GM19463 (cell line): ENCODE data around the gene NUAK1.

Source experiments
- ATAC-seq: cut with Tn5 transposase; IDR thresholded peaks from one replicate; pipeline ENCODE4 v1.9.1; 2021; ENCODE audit warnings: mild to moderate bottlenecking, moderate library complexity; ENCODE audit not compliant: unreplicated experiment

NUAK1 gene

GRCh38 chr12:106132175-106133135 lies 6.3 kb downstream of the NUAK1 start:
- no peak for ATAC-seq

DNA sequence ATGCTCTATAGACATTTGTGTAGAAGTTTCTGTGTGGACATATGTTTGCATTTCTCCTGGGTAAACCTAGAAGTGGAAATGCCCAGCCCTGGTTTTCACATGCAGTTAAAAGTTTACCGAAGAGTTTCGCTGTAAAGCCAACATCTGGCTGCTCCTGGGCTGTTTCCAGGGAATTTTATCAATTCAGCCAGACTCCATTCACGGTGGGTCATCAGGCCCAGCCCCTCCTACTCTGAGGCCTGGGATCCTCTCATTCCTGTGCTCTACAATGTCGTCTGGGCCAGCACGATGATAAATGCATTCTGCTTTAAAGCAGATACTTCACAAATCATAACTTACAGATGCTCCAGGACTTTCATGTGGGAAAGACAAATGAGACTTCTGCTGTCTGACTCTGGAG lies 7.1 kb downstream of the NUAK1 start:
- ATAC-seq, result no peak

DNA sequence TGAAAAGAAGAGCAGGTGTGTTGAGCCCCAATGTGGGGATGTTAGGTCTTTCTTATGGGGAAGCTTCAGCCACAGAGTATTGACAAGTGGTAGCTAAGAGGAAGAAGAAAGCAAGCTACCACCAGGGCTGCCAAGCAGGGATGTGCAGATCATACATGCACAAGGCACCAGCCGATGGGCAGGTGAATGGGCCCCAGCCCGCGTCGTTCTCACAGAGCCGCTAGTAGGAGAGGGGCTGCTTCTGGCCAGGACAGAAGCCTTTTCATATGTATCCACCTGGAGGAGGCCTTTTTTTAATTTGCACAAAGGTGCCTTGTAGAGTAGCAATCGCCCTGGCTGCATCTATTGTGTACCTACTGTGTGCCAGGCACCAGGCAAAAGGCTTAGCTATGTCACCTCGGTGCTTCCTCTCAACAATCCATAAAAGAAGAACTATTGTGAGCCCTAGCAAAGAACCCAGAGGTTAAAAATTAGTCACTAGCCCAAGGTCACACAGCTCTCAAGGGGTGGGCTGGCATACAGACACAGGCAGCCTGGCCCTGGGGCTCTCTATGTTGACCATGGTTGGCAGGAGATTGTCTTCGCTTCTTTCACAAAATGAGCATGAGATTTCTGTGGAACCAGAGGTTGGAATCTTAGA lies 8.2 kb downstream of the NUAK1 start:
- ATAC-seq, result no peak

GRCh38 chr12:106128585-106129328 lies 10.0 kb downstream of the NUAK1 start:
- ATAC-seq, result no peak

GRCh38 chr12:106127338-106128126 lies 11.2 kb downstream of the NUAK1 start:
- no peak for ATAC-seq

GRCh38 chr12:106126441-106127337 lies 12.1 kb downstream of the NUAK1 start:
- no peak for ATAC-seq

DNA sequence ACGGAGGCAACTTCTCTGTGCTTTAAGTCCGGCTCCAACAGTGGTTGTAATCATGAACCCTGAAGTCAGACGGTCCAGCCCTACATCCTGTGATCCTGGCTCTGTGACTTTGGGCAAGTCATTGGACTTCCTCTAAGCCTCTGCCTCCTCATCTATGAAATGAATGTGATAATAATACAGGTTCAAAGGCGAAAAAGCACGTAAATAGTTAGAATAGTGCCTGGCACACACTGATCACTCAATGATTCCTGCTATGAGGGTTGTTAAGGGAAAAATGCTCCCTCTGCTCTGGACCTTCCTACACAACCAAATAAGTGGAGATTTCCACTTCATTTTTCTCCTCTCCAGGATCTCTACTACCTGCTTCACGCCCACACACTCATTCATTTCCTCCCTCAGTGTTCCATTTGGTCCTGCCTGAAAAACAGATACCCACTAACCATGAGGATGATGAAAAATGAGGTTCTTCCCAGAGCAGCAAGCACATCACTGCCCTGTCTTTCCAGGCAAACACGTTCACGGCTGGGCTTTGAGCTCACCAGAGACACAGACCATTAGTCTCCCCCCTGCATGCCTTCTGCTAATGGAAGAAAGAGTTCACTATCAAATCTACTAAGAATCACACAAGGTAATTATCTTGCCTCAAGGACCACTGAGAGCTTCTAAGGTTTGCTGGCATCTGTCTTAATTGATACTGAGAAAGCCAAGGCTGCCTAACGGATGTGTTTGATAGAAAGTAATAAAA lies 13.2 kb downstream of the NUAK1 start:
- no peak for ATAC-seq

DNA sequence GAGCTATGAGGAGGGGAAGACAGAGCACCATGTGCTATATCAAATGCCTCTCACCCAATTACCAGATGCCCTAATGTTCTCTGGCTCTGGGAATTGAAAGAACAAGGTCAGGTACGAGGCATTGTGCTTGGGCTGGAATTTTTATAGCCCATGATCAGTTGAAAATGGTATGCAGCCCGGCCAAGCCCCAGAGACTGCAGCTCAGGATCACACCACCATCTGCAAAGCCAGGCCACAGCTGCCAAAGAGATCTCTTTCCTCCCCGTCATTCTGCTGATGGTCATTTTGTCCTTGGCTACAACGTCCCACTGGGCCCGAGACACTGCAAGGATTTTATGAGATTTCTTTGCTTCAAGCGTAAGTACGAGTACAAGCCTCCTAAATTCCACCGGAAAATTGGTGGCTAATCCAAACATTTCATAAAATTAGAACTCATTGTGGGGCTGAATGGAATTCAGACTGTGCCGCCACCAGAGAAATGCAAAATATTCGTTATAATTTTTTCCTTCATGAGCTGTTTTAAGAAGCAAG lies 15.1 kb downstream of the NUAK1 start:
- no peak for ATAC-seq

GRCh38 chr12:106123110-106123509 lies 15.6 kb downstream of the NUAK1 start:
- ATAC-seq, result no peak

GRCh38 chr12:106122004-106122403 lies 16.8 kb downstream of the NUAK1 start:
- no peak for ATAC-seq

DNA sequence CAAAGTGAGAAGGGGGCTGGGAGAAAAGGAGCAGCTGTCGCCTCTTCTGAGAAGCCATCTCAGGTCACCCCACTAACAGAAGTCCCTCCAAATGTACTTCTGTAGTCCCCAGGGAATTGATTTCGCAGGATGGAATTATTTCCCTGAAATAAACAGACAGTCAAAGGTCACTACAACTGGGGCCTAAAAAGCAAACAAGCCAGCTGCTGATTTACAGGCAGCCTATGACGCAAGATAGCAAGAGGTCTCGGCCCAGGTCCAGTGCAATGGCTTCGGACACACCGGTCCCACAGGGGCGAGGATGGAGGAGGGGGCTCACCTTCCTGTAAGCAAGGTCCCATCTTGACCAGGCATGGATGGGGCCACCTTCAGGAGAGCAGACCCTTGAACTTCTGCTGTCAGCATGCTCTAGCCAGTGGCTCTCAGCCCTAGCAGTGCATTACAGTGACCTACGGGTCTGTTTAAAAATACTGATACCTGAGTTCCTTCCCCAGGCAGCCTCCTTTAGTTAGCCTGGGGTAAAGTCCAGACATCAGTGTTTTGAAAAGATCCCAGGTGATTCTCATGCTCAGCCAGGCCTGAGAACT lies 18.1 kb downstream of the NUAK1 start:
- ATAC-seq, result no peak

- ATAC-seq, result no peak
Observed at GRCh38 chr12:106119301-106119700, 19.5 kb downstream of the NUAK1 start.

DNA sequence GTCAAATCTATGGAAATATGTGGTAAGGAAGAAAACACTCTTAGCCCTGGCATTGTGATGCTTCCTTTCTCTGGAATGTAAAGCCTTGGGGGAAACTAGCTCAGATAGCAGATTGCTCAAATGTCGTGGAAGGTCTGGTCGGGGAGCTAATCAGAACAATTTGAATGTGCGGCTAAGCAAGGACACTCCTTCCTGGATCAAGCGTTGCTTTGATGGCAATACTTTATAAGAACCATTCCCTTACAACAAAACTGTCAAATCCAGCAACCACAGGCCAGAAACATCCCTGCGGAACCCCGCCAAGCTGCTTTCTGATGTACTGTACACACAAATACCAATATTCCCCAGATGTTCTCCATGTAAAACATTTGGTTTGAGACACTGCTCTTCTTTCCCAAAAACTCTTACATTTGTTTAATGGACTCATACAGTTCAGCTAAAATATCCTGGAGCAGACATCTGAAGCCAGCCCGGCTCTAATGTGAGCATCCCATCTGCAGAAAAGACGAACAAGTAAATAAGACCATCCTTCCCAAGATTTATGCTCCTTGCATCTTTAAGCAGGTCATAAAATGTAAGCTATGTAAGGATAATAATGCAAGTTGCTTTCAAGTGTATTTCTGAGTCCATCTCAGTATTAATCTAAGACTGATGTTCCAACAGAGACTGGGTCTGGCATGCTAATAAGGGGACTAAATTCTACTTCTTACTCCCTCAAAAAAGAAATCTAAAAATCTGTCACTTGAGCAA lies 20.2 kb downstream of the NUAK1 start:
- no peak for ATAC-seq

DNA sequence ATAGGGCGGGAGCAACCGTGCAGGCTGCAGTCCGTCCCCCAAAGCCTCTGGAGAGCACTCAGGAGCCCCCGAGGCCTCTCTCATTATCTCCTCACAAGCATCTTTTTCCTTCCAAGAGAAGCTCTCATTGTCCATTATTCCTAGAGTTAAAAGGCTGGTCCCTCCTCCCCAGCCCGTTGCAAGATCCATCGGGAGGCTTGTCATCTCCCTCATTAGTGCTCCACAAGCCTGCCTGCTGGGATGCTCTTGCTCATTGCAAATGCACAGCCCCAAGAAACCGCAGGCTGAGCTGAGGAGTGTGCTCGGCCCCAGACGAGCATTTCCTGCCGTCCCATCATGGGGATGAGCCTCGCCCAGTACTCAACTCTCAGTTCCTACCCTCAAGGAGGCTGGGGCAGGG lies 23.3 kb downstream of the NUAK1 start:
- ATAC-seq, result no peak

- ATAC-seq, result no peak
Observed at GRCh38 chr12:106114447-106115068, 24.2 kb downstream of the NUAK1 start.

DNA sequence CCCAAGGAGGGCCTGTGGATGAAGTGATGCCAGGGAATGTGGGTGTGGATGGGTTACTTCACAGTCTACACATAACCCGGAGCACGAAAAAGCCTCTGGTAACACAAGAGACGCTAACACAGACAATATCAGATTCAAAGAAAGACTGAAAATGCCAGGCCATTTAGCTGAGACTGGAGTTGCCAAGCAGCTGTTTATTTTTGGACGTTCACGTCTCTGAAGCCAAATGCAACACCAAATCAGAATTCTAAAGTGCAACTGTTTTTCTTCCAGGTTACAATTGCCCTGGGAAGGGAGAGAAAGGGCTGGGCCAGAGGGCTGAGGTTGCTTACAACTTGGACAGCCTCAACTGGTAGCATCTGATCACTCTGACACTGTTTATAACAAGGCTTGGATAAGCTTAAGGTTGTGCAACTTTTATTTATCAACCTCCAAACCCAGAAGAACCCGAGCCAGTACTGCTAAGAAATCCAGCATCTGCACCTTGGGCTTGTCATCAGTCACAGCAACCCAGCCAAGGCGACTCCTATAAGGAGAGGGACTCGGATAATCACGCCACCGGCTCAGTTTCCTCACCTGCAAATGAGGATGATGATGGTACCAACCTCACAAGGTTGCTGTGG lies 24.8 kb downstream of the NUAK1 start:
- no peak for ATAC-seq

DNA sequence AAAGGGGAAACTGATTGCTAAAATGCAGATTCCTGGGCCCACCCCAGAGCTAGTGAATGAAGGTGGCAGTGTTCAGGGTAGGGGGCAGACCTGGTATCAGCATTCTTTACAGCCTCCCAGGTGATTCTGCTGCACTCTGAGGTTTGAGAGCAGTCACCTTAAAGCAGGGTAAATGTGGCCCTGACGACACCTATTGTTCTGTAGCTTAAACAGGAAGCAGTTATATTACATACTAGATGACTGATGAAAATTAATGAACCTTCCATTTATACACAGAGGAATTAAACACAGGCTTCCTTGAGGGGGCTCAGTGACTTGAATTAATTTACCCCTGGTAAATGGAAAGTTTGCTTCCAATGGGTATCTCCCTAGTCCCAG lies 25.3 kb downstream of the NUAK1 start:
- no peak for ATAC-seq
